AG09319 (cell line): ENCODE measurements around the gene PSME3.
"Not testable (repeated sequence)": the region's sequence is repeated elsewhere in the genome, so short reads cannot be mapped to it uniquely, and the experiment has no call there.

ENCODE experiments used
- DNase-seq: peaks from one replicate; pipeline ENCODE4 v3.0.0-alpha.2; 2010; ENCODE audit warnings: low read depth; ENCODE audit errors: extremely low read depth
- CTCF ChIP-seq: IDR thresholded peaks from 2 replicates; pipeline ENCODE4 v1.5.1; 2011; ENCODE audit warnings: low read depth, mild to moderate bottlenecking, inconsistent platforms, low read length, moderate library complexity

PSME3 gene

DNA sequence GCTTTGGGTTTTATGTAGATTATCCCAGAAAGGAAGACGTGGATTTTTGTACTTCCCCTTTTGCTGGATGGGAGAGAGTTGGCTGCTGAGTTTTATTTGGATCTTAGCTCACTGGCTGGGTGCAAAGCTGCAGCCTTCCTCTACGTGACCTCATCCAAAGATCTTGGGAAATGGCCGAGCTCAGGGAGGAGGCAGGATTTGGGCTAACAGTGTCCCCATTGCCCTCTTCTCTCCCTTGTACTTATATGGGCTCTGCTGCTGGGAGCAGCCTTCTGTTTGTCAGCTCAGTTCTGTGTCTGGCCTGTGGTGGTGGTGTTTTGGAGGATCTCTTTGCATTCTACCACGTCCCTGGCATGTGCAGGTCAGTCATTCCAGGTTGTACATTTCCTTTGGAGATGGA is 19.8 kb downstream of the PSME3 start:
- no peak for TF ChIP-seq CTCF
- no peak for DNase-seq

- no peak for DNase-seq
- no peak for TF ChIP-seq CTCF
These were observed 20.4 kb downstream of the PSME3 start for GRCh38 chr17:42853597-42853967.

GRCh38 chr17:42853968-42854790 is 21.0 kb downstream of the PSME3 start:
- TF ChIP-seq CTCF, result no peak
- no peak for DNase-seq

GRCh38 chr17:42855048-42855596 is 21.9 kb downstream of the PSME3 start:
- no peak for DNase-seq
- TF ChIP-seq CTCF, result no peak

- DNase-seq, result not testable (repeated sequence)
These were observed 22.9 kb downstream of the PSME3 start for GRCh38 chr17:42856093-42856492.

DNA sequence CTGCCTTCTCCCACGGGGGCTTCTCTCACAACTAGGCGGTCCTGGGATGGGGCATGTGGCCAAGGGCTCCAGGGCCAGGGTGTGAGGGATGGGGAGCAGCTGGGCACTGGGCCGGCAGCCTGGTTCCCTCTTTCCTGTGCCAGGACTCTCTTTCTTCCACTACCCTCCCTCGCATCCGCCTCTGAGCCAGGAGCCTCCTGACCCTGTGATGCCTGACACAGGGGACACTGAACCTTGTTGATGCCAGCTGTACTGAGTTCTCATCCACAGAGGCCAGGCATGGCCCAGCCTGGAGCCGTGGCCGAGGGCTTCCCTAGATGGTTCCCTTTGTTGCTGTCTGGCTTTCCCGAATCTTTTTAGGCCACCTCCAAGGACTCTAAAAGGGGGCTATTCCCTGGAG is 23.3 kb downstream of the PSME3 start:
- DNase-seq, result not testable (repeated sequence)

GRCh38 chr17:42857389-42857788 is 24.2 kb downstream of the PSME3 start:
- DNase-seq, result no peak
- TF ChIP-seq CTCF, result no peak

DNA sequence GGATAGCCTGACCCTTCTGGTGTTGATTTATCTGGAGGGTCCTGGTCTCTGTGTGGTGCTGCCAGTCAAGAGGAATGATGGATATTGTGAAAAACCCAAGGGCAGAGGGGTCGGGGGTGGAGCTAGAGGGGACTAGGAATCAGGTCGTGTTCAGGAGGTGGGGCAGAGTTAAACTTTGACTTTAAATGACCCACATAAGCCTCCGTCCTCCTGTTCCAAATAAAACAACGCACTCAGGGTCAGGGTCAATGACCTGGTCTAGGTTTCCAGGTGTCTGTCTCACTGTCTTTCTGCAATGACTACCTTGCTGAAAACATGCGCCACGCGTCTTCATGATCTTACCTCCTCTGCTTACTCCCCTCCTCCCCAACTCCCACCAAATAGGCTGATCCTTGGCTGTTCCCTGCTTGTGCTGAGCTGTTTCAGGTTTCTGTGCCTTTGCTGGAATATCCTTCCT is 32.5 kb downstream of the PSME3 start:
- DNase-seq, result no peak
- TF ChIP-seq CTCF, result no peak
